ENCODE results near the gene MAN1A1. TPM values are rescaled to one million over a fixed set of nuclear protein-coding genes. Genes with fewer than 3 reads are reported as not detected.

The MAN1A1 gene
- total and polyA plus RNA-seq, 2 of the 4 experiments (the other 2 are of a cell fraction): 5.9 to 6.4 TPM

GRCh38 chr6:119247504-119247903 lies 102.1 kb downstream of the MAN1A1 start:
- Histone ChIP-seq H3K56ac (ENCODE audit: extremely low read depth, insufficient read depth, low read length) (no peak overlapping the region), H3K9me3 (ENCODE audit: control insufficient read depth, insufficient read depth, low read length) (no peaks in the 10 kb centered on the region), H3K79me1 (ENCODE audit: low read depth in 1 of 2, low read length in 2 of 2) (no peaks in the 10 kb centered on the region), H3K9me1 (ENCODE audit: insufficient read depth, low read length) (no peaks in the 10 kb centered on the region), H2BK15ac (ENCODE audit: low read depth, low read length) (no peak overlapping the region), H4K5ac (ENCODE audit: low read depth, low read length) (no peak overlapping the region), H2BK5ac (ENCODE audit: low read depth, low read length, poor library complexity, severe bottlenecking) (no peak overlapping the region), H3K4me3 (ENCODE audit: insufficient read depth, low read depth, low read length) (no peak overlapping the region), H3K4me1 (ENCODE audit: control insufficient read depth, insufficient read depth, low read length) (no peaks in the 10 kb centered on the region), H4K20me1 (ENCODE audit: insufficient read depth, low read length) (no peaks in the 10 kb centered on the region), H3K14ac (replicated peaks; ENCODE audit: low read depth, low read length) (no peak overlapping the region), H3K4ac (ENCODE audit: low read depth, low read length) (no peak overlapping the region), H2BK20ac (ENCODE audit: low read depth, low read length) (no peak overlapping the region), H3K18ac (ENCODE audit: low read depth, low read length) (no peak overlapping the region), H2AK5ac (ENCODE audit: low read depth, low read length) (no peak overlapping the region), H3K9ac (ENCODE audit: low read depth, low read length) (no peak overlapping the region), H2BK120ac (ENCODE audit: low read depth, low read length) (no peak overlapping the region), H4K91ac (ENCODE audit: insufficient read depth, low read depth, low read length) (no peak overlapping the region), H2AFZ (replicated peaks; ENCODE audit: low read length, poor library complexity) (no peak overlapping the region), H2AK9ac (replicated peaks; ENCODE audit: low read depth, low read length, poor library complexity) (no peak overlapping the region), H3K23ac (ENCODE audit: low read depth, low read length) (no peak overlapping the region), H3K27ac (ENCODE audit: insufficient read depth, low read length) (no peak overlapping the region), H3K27me3 (ENCODE audit: control insufficient read depth, insufficient read depth, low read length) (no peaks in the 10 kb centered on the region), H3K4me2 (ENCODE audit: low read depth, low read length) (no peak overlapping the region), H4K8ac (ENCODE audit: low read depth in 2 of 2, low read length in 2 of 2) (no peak overlapping the region), H3K36me3 (ENCODE audit: control insufficient read depth, insufficient read depth, low read length) (peaks cover 3% of the 10 kb centered on the region; the same call in 1 of the 2 replicates)
- no peak for TF ChIP-seq RCOR1 (IDR thresholded peaks at IDR 0.05; ENCODE audit: insufficient replicate concordance, low read length)
- TF ChIP-seq NFE2L2 (IDR thresholded peaks at IDR 0.05; ENCODE audit: low read depth, low read length): no peak
- TF ChIP-seq SMC3 (IDR thresholded peaks at IDR 0.05; ENCODE audit: low read depth, low read length): no peak
- CTCF ChIA-PET: interaction anchor here (1.6 kb wide), 1 partner anchor 40 kb away, joined by 3 read pairs; no protein-coding TSS in a partner anchor
- DNase-seq (no peak), ATAC-seq (ENCODE audit: low read depth) (no peak)
- POLR2A ChIA-PET (ENCODE audit: unreplicated experiment): no interaction called here
- in situ Hi-C loops (cut with MboI; ENCODE audit: low sequenced_read_pairs): no loop called here
- no TSS peak for BruUV-seq (replicated peaks)
- dilution Hi-C loops (cut with HindIII; ENCODE audit: low sequenced_read_pairs, unreplicated experiment): no loop called here
- intact Hi-C loops (cut with micrococcal nuclease): no loop called here
- WGBS, 2 experiments (ENCODE audit: extremely low coverage in 2 of 2, insufficient read length in 1 of 2): no CpG with 5 or more reads among the region's 3 CpGs
